HUES48 (cell line): ENCODE measurements around the gene EPN1.

Source experiments
- H3K27ac ChIP-seq: one replicate; pipeline ENCODE4 v1.7.0; 2013; ENCODE audit warnings: low read depth, low read length, inconsistent platforms
- H3K27me3 ChIP-seq: 2 replicates; pipeline ENCODE4 v1.6.1; 2013; ENCODE audit warnings: mild to moderate bottlenecking, low read length; ENCODE audit not compliant: control insufficient read depth, insufficient read depth
- H3K36me3 ChIP-seq: 2 replicates; pipeline ENCODE4 v1.6.1; 2013; ENCODE audit warnings: low read length; ENCODE audit not compliant: control insufficient read depth, insufficient read depth
- H3K4me1 ChIP-seq: 2 replicates; pipeline ENCODE4 v1.6.1; 2013; ENCODE audit warnings: mild to moderate bottlenecking, low read length; ENCODE audit not compliant: control insufficient read depth, insufficient read depth
- H3K4me3 ChIP-seq: 2 replicates; pipeline ENCODE4 v1.5.1; 2013; ENCODE audit warnings: mild to moderate bottlenecking, low read depth, low read length
- H3K9ac ChIP-seq: 2 replicates; pipeline ENCODE4 v1.6.1; 2013; ENCODE audit warnings: mild to moderate bottlenecking, low read depth, low read length, moderate library complexity
- H3K9me3 ChIP-seq: 2 replicates; pipeline ENCODE4 v1.6.1; 2013; ENCODE audit warnings: low read length; ENCODE audit not compliant: control insufficient read depth, insufficient read depth

EPN1 gene

GRCh38 chr19:55674841-55675660 lies at the start of gene EPN1:
TSS of gene EPN1 (plus strand) at chr19:55675226. CDS start at chr19:55678628, 3,402 bp downstream.
- peak within 1 kb of the TSS; percentile 85 for H3K27ac ChIP-seq
- peak within 1 kb of the TSS; percentile 86 for H3K9ac ChIP-seq
- H3K4me1 ChIP-seq: peaks cover 22% of the 10 kb centered on the region
- peaks cover 47% of the 10 kb centered on the region for H3K36me3 ChIP-seq
- no peaks in the 10 kb centered on the region for H3K27me3 ChIP-seq
- peak within 1 kb of the TSS; percentile 97 for H3K4me3 ChIP-seq
- H3K9me3 ChIP-seq: no peaks in the 10 kb centered on the region

DNA sequence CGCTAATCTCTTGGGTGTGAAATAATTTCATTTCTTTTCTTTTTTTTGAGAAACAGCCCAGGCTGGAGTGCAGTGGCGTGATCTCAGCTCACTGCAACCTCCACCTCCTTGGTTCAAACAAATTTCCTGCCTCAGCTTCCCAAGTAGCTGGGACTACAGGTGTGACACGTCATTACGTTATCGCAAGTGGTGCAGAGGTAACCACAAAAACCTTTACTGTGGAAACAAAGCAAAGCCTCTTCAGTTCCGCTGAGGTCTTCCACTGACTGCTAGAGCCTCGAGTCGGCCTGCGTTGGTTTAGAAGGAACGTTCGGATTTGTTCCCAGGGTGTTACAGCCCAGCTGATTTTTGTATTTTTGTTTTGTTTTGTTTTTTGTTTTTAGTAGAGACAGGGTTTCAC lies 48.7 kb upstream of the EPN1 start:
- H3K9ac ChIP-seq: no peak overlapping the region

DNA sequence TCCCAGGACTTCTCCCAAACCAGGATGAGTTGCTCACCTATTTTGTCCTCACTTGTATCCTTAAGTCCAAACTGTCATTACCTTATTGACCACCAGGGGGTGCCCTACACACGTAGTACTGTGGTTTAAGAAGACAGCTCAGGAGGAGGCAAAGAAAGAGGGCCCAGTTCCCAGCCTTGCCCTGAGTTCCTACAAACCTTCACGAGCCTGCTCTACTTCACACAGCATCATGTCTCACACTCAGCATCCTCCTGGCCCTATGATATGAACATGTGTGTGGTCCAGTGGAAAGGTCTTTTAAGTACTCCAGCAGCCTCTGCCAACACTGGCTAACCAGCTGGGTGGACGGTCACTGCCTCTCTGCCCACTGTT lies 42.6 kb upstream of the EPN1 start:
- Histone ChIP-seq H3K27me3 (no peaks in the 10 kb centered on the region), H3K36me3 (no peaks in the 10 kb centered on the region), H3K4me3 (no peak overlapping the region), H3K27ac (no peak overlapping the region), H3K9me3 (no peaks in the 10 kb centered on the region), H3K4me1 (peaks cover 6% of the 10 kb centered on the region), H3K9ac (no peak overlapping the region)

More for the DNA sequence above, 48.7 kb upstream of the EPN1 start:
- Histone ChIP-seq H3K27ac (no peak overlapping the region), H3K4me3 (no peak overlapping the region), H3K9me3 (no peaks in the 10 kb centered on the region), H3K27me3 (no peaks in the 10 kb centered on the region), H3K4me1 (no peaks in the 10 kb centered on the region), H3K36me3 (peaks cover 4% of the 10 kb centered on the region; the same call in 1 of the 2 replicates)

DNA sequence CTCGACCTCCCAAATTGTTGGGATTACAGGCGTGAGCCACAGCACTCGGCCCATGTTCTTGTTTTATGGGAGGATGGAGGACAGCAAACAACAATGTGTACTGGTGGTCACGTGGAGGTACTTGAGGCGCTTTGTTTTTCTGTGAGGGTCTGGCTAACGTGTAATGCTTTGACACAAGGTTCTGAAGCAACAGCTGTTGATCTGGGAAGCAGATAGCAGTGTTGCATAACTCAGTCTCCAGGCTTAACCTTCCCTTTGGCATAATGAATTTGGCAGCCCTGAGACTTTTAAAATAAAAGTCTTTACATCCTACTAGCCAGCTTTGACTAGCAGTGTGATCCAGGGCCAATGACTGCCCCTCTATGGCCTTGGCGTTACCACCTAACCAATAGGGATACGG lies 41.2 kb upstream of the EPN1 start:
- Histone ChIP-seq H3K9me3 (no peaks in the 10 kb centered on the region), H3K9ac (no peak overlapping the region), H3K4me3 (no peak overlapping the region), H3K27me3 (no peaks in the 10 kb centered on the region), H3K27ac (no peak overlapping the region), H3K36me3 (no peaks in the 10 kb centered on the region), H3K4me1 (peaks cover 6% of the 10 kb centered on the region)

DNA sequence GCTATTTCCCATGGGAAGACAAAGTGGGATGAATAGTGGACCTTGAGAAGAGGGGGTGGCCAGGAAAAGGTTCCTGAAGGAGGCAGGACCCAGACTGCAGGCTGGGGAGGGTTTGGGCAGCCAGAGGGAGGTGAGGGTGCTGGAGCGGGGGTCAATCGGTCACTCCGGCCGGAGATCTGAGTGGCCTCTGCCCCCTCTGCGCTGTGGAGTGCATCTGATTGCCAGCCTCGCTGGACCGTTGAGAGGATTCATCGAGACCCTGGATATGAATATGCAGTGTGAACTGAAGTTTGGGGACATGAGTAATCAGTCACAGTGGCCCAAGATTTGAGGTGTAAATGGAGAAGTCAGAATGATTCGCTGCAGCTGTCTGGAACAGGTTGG lies 39.7 kb upstream of the EPN1 start:
- peak overlapping the region; percentile 88 for H3K4me3 ChIP-seq
- peak overlapping the region; percentile 63 for H3K27ac ChIP-seq
- H3K4me1 ChIP-seq: peaks cover 8% of the 10 kb centered on the region
- H3K9me3 ChIP-seq: no peaks in the 10 kb centered on the region
- H3K27me3 ChIP-seq: no peaks in the 10 kb centered on the region
- H3K36me3 ChIP-seq: no peaks in the 10 kb centered on the region
- peak overlapping the region; percentile 91 for H3K9ac ChIP-seq

DNA sequence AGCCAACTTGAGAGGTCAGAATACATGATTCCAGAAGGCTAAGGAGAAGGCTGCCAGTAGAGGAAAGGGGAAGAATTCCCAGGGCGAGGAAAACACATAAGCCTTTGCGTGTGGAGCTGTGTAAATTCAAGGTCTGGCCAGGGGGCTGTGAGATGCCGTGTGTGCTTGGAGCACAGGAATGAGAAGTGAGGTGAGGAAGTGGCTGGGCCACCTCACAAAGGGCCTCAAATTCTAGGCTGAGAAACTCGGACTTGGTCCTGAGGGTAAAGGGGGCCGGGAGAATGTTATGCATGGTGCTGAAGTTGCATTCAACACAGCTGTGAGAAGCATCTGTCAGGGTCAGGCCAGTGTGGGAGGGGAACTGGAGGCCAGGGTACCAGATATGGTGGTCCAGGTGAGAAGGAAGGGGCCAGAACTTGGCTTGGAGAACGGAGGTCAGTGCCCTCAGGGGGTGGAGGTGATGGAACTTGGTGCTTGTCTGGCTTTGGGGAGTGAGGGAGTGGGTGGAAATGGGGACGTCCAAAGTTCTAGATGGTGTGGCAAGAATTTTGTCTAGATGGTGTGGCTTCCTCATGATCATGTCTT lies 39.1 kb upstream of the EPN1 start:
- Histone ChIP-seq H3K4me1 (peaks cover 9% of the 10 kb centered on the region), H3K4me3 (peak overlapping the region; percentile 88), H3K9ac (peak overlapping the region; percentile 91), H3K27ac (no peak overlapping the region), H3K9me3 (no peaks in the 10 kb centered on the region), H3K27me3 (no peaks in the 10 kb centered on the region), H3K36me3 (no peaks in the 10 kb centered on the region)

DNA sequence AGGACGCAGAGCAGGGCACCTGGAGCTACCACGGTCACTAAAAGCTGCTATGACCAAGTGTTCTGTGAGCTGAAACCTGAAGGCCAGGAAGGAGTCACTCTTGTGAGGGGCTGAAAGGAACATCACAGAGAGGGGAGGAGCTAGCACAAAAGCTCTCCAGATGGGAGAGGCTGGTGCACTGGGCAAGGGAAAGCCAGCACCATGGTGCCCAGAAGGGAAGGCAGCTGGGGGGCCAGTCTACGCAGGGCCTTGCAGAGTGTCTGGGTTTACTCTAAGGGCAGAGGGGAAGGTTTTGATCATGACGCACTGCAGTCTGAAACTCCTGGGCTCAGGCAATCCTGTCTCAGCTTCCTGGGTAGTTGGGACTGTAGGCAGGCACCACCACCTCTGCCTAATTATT lies 38.3 kb upstream of the EPN1 start:
- Histone ChIP-seq H3K27me3 (no peaks in the 10 kb centered on the region), H3K36me3 (no peaks in the 10 kb centered on the region), H3K4me3 (no peak overlapping the region), H3K4me1 (peaks cover 9% of the 10 kb centered on the region), H3K9ac (no peak overlapping the region), H3K9me3 (no peaks in the 10 kb centered on the region), H3K27ac (no peak overlapping the region)

- Histone ChIP-seq H3K9me3 (no peaks in the 10 kb centered on the region), H3K4me1 (peaks cover 9% of the 10 kb centered on the region), H3K9ac (no peak overlapping the region)
Observed at GRCh38 chr19:55637534-55637933, 37.5 kb upstream of the EPN1 start.

GRCh38 chr19:55638864-55639359 lies 36.1 kb upstream of the EPN1 start:
- Histone ChIP-seq H3K4me3 (no peak overlapping the region), H3K27ac (no peak overlapping the region), H3K9ac (no peak overlapping the region), H3K9me3 (no peaks in the 10 kb centered on the region), H3K27me3 (no peaks in the 10 kb centered on the region), H3K4me1 (peaks cover 14% of the 10 kb centered on the region), H3K36me3 (no peaks in the 10 kb centered on the region)

More at GRCh38 chr19:55637534-55637933, 37.5 kb upstream of the EPN1 start:
- H3K27me3 ChIP-seq: no peaks in the 10 kb centered on the region
- H3K4me3 ChIP-seq: no peak overlapping the region
- no peaks in the 10 kb centered on the region for H3K36me3 ChIP-seq
- H3K27ac ChIP-seq: no peak overlapping the region

DNA sequence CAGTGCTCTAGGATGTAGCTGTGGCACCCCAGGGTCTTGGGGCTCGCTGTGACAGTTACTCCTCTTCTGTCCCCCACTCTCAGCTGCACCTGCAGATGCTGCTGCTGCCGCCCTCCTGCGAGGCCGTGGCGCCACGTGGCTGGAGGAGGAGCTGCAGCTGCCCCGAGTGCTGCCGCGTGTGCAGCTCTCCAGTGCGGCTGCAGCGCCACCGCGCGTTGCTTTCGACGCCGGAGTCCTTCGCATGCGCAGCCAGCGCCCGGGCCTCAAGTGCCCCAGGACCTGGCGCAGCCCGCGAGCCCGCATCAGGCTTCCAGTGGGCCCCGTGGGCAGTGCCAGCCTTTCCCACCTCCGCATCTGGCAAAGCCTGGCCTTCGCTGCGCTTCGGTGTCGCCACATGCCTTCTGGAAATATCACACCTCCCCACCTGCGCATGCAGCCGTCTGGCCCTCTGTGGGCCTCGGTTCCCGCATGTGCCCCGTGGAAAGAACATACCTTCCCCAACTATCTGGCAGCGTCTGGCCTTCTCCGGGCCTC lies 34.9 kb upstream of the EPN1 start:
- Histone ChIP-seq H3K4me3 (peak overlapping the region; percentile 76), H3K27me3 (no peaks in the 10 kb centered on the region), H3K9me3 (no peaks in the 10 kb centered on the region), H3K36me3 (peaks cover 8% of the 10 kb centered on the region), H3K4me1 (peaks cover 14% of the 10 kb centered on the region), H3K9ac (no peak overlapping the region), H3K27ac (peak overlapping the region; percentile 90)
